Skeletal muscle tissue (tissue), 4 donors: ENCODE measurements around the gene DYSF. TPM values are rescaled to one million over a fixed set of nuclear protein-coding genes. Genes with fewer than 3 reads are reported as not detected.

Source experiments
- H3K27ac ChIP-seq: one replicate; pipeline ENCODE4 v1.7.0; 2013; ENCODE audit warnings: mild to moderate bottlenecking, low read depth, low read length, inconsistent platforms
- H3K27me3 ChIP-seq, 3 donors: one replicate each; pipeline ENCODE4 v1.7.0; 2013; ENCODE audit warnings: low read length in 3 of 3; ENCODE audit not compliant: control insufficient read depth in 3 of 3, insufficient read depth in 3 of 3
- H3K36me3 ChIP-seq, 3 donors: one replicate each; pipeline ENCODE4 v1.7.0; 2013; ENCODE audit warnings: low read length in 3 of 3; ENCODE audit not compliant: control insufficient read depth in 3 of 3, insufficient read depth in 3 of 3
- H3K4me1 ChIP-seq, 3 donors: one replicate each; pipeline ENCODE4 v1.7.0; 2013; ENCODE audit warnings: low read length in 3 of 3, mild to moderate bottlenecking in 3 of 3; ENCODE audit not compliant: control insufficient read depth in 3 of 3, insufficient read depth in 3 of 3
- H3K4me3 ChIP-seq, 3 donors: one replicate each; pipeline ENCODE4 v1.7.0; 2013; ENCODE audit warnings: low read length in 3 of 3
- H3K9ac ChIP-seq, 3 donors: one replicate each; pipeline ENCODE4 v1.7.0; 2013; ENCODE audit warnings: low read length in 3 of 3, mild to moderate bottlenecking in 3 of 3, moderate library complexity in 2 of 3, low read depth in 1 of 3
- H3K9me3 ChIP-seq, 3 donors: one replicate each; pipeline ENCODE4 v1.7.0; 2013; ENCODE audit warnings: low read length in 3 of 3; ENCODE audit not compliant: control insufficient read depth in 3 of 3
- total RNA-seq: library from RNA; depleted of rRNA; stranded (reverse); fragments of >200 nt; gene quantifications from one replicate; pipeline ENCODE4 v1.2.3, GENCODE V29; 2014
- donor health status: Osteomylitis.

The DYSF gene
- total RNA-seq, 1 donor from 2014 or later = 88.7 TPM

DNA sequence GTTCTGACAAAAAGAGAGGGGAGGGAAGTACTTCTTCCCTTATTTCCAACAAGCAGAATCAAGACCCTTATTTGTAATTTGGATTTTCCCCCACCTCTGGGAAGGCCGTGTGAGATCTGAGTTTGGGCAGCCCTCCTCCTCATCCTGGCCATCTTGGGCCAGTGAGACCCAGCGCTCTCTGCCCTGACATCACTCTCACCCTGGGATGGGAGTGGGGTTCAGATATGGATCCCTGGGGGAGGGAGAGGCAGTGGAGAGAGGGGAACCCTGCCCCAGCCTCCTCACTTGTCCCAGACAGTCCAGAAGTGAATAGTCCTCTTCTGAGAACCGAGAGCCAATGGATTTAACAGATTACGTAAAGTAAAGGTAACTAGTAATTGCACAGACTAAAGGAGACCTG lies 64.5 kb downstream of the DYSF start:
- Histone ChIP-seq H3K9ac (no peak overlapping the region), H3K27me3 (no peaks in the 10 kb centered on the region), H3K4me1 (no peaks in the 10 kb centered on the region), H3K36me3 (peaks cover 44 to 58% (median 58%) of the 10 kb centered on the region in 3 donors), H3K9me3 (no peaks in the 10 kb centered on the region), H3K27ac (no peak overlapping the region), H3K4me3 (no peak overlapping the region)

DNA sequence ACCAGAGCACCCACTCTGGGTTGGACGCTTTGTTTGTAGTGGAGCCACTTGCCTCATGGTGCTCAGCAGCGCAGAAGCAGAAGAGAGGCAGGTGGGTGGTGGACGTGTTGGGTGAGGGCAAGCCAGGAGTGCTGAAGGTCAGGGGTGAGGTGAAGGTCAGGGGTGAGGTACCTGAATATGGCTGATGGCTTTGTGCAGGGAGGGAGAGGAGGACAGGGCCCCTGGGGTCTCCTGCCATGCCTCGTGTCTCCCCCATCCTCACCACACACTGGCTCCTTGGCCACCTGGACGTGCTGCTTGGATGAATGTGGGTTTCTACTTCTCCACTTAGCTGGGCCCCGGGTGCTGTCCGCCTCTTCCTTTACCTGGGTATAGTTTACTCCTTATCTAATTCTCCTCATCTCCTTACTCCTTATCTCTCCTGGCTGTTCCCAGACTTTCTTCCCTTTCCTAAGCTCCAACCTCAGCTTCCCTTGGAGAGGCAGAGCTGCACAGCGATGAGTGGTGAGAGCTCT lies 68.1 kb downstream of the DYSF start:
- H3K27ac ChIP-seq = no peak overlapping the region
- H3K27me3 ChIP-seq = no peaks in the 10 kb centered on the region
- no peak overlapping the region for H3K9ac ChIP-seq
- no peak overlapping the region for H3K4me3 ChIP-seq
- H3K36me3 ChIP-seq = peaks cover 52 to 70% (median 57%) of the 10 kb centered on the region in 3 donors
- H3K4me1 ChIP-seq = peaks cover 0 to 4% (median 2%) of the 10 kb centered on the region in 3 donors
- H3K9me3 ChIP-seq = no peaks in the 10 kb centered on the region

DNA sequence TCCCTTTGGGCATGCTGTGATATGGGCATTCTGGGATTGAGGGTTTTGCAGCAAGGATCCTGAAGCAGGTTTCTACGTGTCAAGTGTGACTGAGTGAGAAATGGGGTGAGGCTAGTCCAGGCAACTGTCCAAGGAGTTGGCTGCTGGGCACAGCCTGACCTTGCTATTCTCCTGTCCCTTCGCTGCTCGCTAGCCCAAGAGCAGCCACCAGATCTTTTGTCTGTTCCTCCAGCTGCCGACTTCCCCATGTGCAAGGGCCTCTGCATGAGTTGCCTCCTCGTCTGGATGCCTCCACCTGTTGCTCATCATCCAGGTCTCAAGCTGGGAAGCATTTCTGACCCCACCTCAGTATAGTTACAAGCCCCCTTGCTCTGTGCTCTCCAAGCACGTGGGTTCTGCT lies 71.1 kb downstream of the DYSF start:
- Histone ChIP-seq H3K4me1 (peaks cover 0 to 4% (median 2%) of the 10 kb centered on the region in 3 donors), H3K9ac (no peak overlapping the region), H3K27me3 (no peaks in the 10 kb centered on the region), H3K9me3 (no peaks in the 10 kb centered on the region), H3K4me3 (no peak overlapping the region), H3K27ac (no peak overlapping the region), H3K36me3 (peaks cover 59 to 86% (median 61%) of the 10 kb centered on the region in 3 donors)

DNA sequence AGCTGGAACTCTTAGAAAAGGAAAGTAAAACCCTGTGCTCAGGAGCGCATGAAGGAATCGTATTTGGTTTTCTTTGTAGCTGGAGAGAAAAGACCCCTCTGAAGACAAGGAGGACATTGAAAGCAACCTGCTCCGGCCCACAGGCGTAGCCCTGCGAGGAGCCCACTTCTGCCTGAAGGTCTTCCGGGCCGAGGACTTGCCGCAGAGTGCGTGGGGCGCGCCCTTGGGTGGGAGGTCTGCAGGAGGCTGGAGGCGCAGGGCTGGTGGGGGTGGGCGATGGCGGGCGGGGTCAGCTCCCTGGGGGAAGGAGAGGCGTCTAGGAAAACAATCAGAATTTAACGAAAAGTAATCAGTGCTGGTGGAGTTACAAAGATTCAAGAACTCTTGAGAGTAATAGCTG lies 72.8 kb downstream of the DYSF start:
- H3K27me3 ChIP-seq = no peaks in the 10 kb centered on the region
- H3K36me3 ChIP-seq = peaks cover 58 to 89% (median 64%) of the 10 kb centered on the region in 3 donors
- peaks cover 0 to 4% (median 2%) of the 10 kb centered on the region in 3 donors for H3K4me1 ChIP-seq
- no peak overlapping the region for H3K27ac ChIP-seq
- H3K4me3 ChIP-seq = no peak overlapping the region
- no peak overlapping the region for H3K9ac ChIP-seq
- H3K9me3 ChIP-seq = no peaks in the 10 kb centered on the region

DNA sequence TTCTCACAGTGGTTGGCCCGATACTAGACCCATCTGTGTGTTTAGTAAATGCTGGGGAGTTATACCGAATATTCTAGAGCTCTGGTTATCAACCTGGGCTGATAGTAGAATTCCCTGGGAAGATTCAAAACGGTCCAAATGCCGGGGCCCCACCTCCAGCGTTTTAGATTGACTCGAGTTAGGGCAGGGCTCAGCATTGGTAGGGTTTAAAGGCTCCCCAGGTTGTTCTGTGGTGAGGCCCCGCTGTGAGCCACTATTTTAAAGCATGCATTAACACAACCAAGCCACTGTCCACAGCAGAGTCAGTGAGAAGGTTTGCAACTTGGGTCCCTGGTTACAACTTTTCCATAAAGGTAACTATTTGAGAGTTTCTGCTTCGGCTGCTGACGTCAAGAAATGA lies 73.6 kb downstream of the DYSF start:
- Histone ChIP-seq H3K9me3 (no peaks in the 10 kb centered on the region), H3K4me3 (no peak overlapping the region), H3K4me1 (peaks cover 0 to 8% (median 2%) of the 10 kb centered on the region in 3 donors), H3K36me3 (peaks cover 51 to 89% (median 59%) of the 10 kb centered on the region in 3 donors), H3K27ac (no peak overlapping the region), H3K9ac (no peak overlapping the region), H3K27me3 (no peaks in the 10 kb centered on the region)

DNA sequence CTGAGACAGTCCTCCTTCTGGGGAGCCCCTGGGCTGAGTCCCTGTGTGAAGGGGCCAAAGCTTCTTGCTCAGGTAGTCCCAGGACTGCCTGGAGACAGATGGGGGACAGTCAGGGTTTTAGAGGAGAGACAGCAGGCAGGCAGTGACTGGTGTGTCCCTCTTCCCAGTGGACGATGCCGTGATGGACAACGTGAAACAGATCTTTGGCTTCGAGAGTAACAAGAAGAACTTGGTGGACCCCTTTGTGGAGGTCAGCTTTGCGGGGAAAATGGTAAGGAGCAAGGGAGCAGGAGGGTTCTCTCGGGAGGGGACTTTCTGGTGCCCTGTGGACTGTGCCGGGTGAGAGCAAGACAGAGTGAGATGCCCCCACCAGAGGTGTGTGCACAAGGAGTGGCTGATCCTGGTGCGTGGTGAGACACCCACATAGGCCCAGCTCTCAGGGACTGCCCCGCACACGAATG lies 74.8 kb downstream of the DYSF start:
- Histone ChIP-seq H3K9me3 (no peaks in the 10 kb centered on the region), H3K27me3 (no peaks in the 10 kb centered on the region), H3K9ac (no peak overlapping the region), H3K36me3 (peaks cover 51 to 88% (median 53%) of the 10 kb centered on the region in 3 donors), H3K4me3 (no peak overlapping the region), H3K4me1 (peaks cover 0 to 8% (median 2%) of the 10 kb centered on the region in 3 donors), H3K27ac (no peak overlapping the region)

DNA sequence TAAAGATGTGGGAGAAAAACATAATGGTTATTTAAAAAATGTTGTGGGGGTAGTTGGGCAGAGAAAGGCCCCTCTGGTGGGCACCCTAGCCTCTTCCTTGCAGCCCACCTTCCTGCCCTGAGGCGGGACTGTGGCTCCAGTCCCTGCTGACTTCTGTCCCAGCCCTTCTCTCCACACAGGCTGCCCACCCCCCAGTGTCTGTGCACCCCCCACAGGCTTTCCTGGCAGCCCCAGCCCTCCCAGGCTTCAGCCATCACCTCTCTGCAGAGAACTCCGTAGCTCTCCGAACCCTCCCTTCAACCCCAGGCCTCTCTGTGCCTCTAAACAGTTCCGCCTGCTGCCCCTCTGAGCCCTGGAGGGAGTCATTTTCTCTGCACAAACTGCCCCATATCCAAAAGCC lies 75.4 kb downstream of the DYSF start:
- no peak overlapping the region for H3K4me3 ChIP-seq
- no peaks in the 10 kb centered on the region for H3K27me3 ChIP-seq
- H3K9me3 ChIP-seq = no peaks in the 10 kb centered on the region
- no peak overlapping the region for H3K27ac ChIP-seq
- no peak overlapping the region for H3K9ac ChIP-seq
- peaks cover 0 to 8% (median 2%) of the 10 kb centered on the region in 3 donors for H3K4me1 ChIP-seq
- peaks cover 54 to 88% (median 54%) of the 10 kb centered on the region in 3 donors for H3K36me3 ChIP-seq

DNA sequence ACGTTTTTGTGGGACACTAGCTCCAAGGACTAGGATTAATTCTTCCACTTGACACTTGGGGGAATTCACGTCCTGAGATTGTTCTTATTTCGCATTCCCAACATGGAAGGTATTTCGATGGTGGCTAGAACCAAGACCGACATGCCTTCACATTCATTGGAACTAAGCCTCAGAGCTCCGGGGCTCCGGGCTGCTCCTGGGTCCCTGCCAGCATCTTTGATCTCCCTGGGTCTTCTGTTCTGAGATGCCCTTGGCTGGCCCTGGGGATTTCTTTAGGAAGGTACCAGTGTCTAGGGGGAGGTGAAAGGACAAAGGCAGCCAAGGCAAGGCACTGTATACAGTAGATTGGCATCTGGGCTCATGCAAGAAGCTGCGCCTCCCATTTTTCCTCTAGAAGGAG lies 76.8 kb downstream of the DYSF start:
- no peak overlapping the region for H3K9ac ChIP-seq
- peaks cover 50 to 84% (median 56%) of the 10 kb centered on the region in 3 donors for H3K36me3 ChIP-seq
- no peak overlapping the region for H3K27ac ChIP-seq
- no peaks in the 10 kb centered on the region for H3K27me3 ChIP-seq
- no peak overlapping the region for H3K4me3 ChIP-seq
- H3K4me1 ChIP-seq = peaks cover 0 to 4% (median 0%) of the 10 kb centered on the region in 3 donors
- no peaks in the 10 kb centered on the region for H3K9me3 ChIP-seq

DNA sequence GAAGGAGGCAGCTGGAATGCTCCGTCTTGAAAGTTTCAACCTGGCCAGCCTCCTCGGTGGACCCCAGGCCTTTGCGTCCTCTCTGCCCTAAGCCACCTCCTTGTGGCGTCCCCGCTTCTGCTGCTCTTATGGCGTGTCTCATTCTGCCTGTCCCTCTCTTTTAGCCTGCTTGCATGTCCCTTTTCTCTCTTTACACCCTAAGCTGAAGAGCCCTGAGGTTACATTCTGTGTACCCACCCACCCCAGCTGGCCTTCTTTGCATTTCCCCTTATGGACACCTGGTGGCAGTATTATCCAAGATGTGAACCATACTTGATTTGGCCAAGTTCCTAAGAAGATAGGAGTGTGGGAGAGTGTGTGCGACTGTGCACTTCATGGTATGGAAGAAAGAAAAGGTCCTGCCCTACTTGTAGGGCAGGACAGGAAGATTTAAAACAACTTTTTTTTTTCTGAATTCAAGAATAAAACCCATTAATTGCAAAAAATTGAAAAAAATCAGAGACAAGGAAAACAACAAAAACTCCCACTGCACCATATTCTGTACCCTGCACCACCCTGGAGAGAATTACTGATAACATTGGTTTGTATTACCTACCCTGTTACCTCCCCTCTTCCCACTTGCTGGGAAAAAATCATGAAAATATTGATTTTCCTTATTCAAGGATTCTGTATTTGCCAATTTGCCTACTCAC lies 77.4 kb downstream of the DYSF start:
- Histone ChIP-seq H3K4me1 (peaks cover 0 to 4% (median 0%) of the 10 kb centered on the region in 3 donors), H3K27me3 (no peaks in the 10 kb centered on the region), H3K36me3 (peaks cover 50 to 84% (median 59%) of the 10 kb centered on the region in 3 donors), H3K4me3 (no peak overlapping the region), H3K9me3 (no peaks in the 10 kb centered on the region), H3K27ac (no peak overlapping the region), H3K9ac (no peak overlapping the region)

DNA sequence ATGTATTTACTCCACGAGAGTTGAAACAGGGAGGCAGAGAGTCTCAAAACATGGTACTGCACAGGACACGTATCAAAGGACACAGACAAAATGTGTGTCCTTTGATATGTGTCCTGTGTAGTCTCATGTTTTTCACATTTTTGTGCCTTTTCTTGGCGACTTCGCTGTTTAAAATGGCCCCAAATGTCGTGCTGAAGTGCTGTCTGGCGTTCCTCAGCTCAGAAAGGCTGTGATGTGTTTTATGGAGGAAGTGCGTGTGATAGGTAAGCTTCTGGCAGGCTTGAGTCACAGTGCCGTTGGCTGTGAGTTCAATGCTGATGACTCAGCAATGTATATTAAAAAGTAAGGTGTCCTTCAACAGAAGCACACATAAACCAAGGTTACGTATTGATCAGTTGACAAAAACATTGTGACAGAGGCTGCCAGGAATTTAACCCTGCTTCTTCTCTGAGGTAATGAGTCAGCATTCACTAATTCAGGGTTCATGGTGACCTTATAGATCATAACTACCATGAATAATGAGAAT lies 78.2 kb downstream of the DYSF start:
- Histone ChIP-seq H3K9me3 (no peaks in the 10 kb centered on the region), H3K4me1 (peaks cover 0 to 4% (median 0%) of the 10 kb centered on the region in 3 donors), H3K27ac (no peak overlapping the region), H3K27me3 (no peaks in the 10 kb centered on the region), H3K9ac (no peak overlapping the region), H3K36me3 (peaks cover 53 to 84% (median 56%) of the 10 kb centered on the region in 3 donors), H3K4me3 (no peak overlapping the region)
